GM12878 (cell line): ENCODE measurements around the gene TAB2. TPM values are rescaled to one million over a fixed set of nuclear protein-coding genes. Genes with fewer than 3 reads are reported as not detected.

Experiments
- ATAC-seq: fragments of 200-7000 bp; cut with Tn5 transposase; 3 replicates; pipeline ENCODE4 v1.9.1; 2020; ENCODE audit warnings: mild to moderate bottlenecking, moderate library complexity
- BruUV-seq: library from RNA; stranded (reverse); fragments of 400-500 nt; replicated peaks from 2 replicates; lab custom pipeline; 2021; lab: Mats Ljungman, UMichigan
- CTCF ChIA-PET: fragments of 300-600 bp; sonication (Branson Sonifier 250); formaldehyde crosslinking; extraction: SDS; loops from one replicate; lab custom pipeline; 2021; ENCODE audit warnings: inconsistent platforms; lab: Yijun Ruan, JAX
- POLR2A ChIA-PET: fragments of 350-600 bp; formaldehyde crosslinking; extraction: SDS; loops from one replicate; lab custom pipeline; 2021; ENCODE audit warnings: inconsistent platforms; lab: Charles Lee
- RAD21 ChIA-PET: fragments of 300-600 bp; sonication (Branson Sonifier 250); formaldehyde crosslinking; loops from one replicate; lab custom pipeline; 2023; ENCODE audit warnings: antibody characterized with exemption; ENCODE audit not compliant: unreplicated experiment; lab: Charles Lee
- SMC1A ChIA-PET: fragments of 300-600 bp; sonication (Branson Sonifier 250); formaldehyde crosslinking; loops from one replicate; lab custom pipeline; 2023; ENCODE audit not compliant: unreplicated experiment, uncharacterized antibody; lab: Charles Lee
- DNase-seq: peaks from one replicate; pipeline ENCODE4 v3.0.0-alpha.2; 2011; ENCODE audit warnings: low read depth, low spot score
- FAIRE-seq: peaks from 3 replicates; lab custom pipeline; 2011; peaks lifted over from hg19 to GRCh38; lab: Jason Lieb, UNC
- H2AFZ ChIP-seq: 2 replicates; pipeline ENCODE4 v1.6.0; 2011; ENCODE audit warnings: low read depth, low read length, control low read depth; ENCODE audit not compliant: control insufficient read depth
- H3K27ac ChIP-seq: 2 replicates; pipeline ENCODE4 v1.5.1; 2011; ENCODE audit warnings: control low read depth; ENCODE audit not compliant: control insufficient read depth, insufficient read depth
- H3K27me3 ChIP-seq, 2 experiments: replicated peaks in 1 of 2; 2 replicates each; pipeline versions ENCODE4 v1.6.0 to v1.6.1; 2011; ENCODE audit warnings: low read length in 1 of 2; ENCODE audit not compliant: control insufficient read depth in 2 of 2, insufficient read depth in 2 of 2
- H3K36me3 ChIP-seq, 2 experiments: 2 replicates each; pipeline ENCODE4 v1.5.1; 2011; ENCODE audit warnings: low read length in 1 of 2; ENCODE audit not compliant: control insufficient read depth in 2 of 2, insufficient read depth in 2 of 2
- H3K4me1 ChIP-seq: 2 replicates; pipeline ENCODE4 v1.6.1; 2011; ENCODE audit warnings: mild to moderate bottlenecking, low read length, moderate library complexity, mixed read lengths; ENCODE audit not compliant: control insufficient read depth, insufficient read depth
- H3K4me2 ChIP-seq: 2 replicates; pipeline ENCODE4 v1.6.0; 2011; ENCODE audit warnings: control low read depth; ENCODE audit not compliant: control insufficient read depth, insufficient read depth
- H3K4me3 ChIP-seq: fragments of 200-600 bp; sonication (generic); 2 replicates; pipeline ENCODE4 v1.5.1; 2016
- H3K79me2 ChIP-seq: 2 replicates; pipeline ENCODE4 v1.6.0; 2011; ENCODE audit warnings: low read length; ENCODE audit not compliant: control insufficient read depth, insufficient read depth
- H3K9ac ChIP-seq: 2 replicates; pipeline ENCODE4 v1.8.0; 2011; ENCODE audit warnings: low read length, control low read depth, mixed read lengths; ENCODE audit not compliant: control insufficient read depth, insufficient read depth
- H3K9me3 ChIP-seq: replicated peaks from 3 replicates; pipeline ENCODE4 v1.5.1; 2011; ENCODE audit warnings: mild to moderate bottlenecking, low read length; ENCODE audit not compliant: control insufficient read depth, insufficient read depth
- H4K20me1 ChIP-seq: 2 replicates; pipeline ENCODE4 v1.6.0; 2011; ENCODE audit not compliant: control insufficient read depth, insufficient read depth
- BACH1 ChIP-seq: fragments of 450-650 bp; IDR thresholded peaks from 2 replicates; pipeline ENCODE4 v1.6.1; 2017; ENCODE audit warnings: mild to moderate bottlenecking, borderline replicate concordance
- JUND ChIP-seq: IDR thresholded peaks from 2 replicates; pipeline ENCODE4 v1.6.1; 2012; ENCODE audit warnings: low read depth, mild to moderate bottlenecking, low read length, improper control_type of control experiment, moderate library complexity
- MEF2A ChIP-seq: IDR thresholded peaks from 2 replicates; pipeline ENCODE4 v1.6.1; 2011; ENCODE audit warnings: low read depth, mild to moderate bottlenecking, low read length, moderate library complexity; ENCODE audit not compliant: insufficient read depth
- TCF12 ChIP-seq: IDR thresholded peaks from 2 replicates; pipeline ENCODE4 v1.6.1; 2011; ENCODE audit warnings: low read depth, mild to moderate bottlenecking, low read length
- USF1 ChIP-seq: IDR thresholded peaks from 2 replicates; pipeline ENCODE4 v1.6.1; 2011; ENCODE audit warnings: borderline replicate concordance, low read depth, mild to moderate bottlenecking, moderate library complexity, mixed read lengths, low read length; ENCODE audit not compliant: insufficient read depth; ENCODE audit errors: extremely low read length
- WGBS: methylation state at CpG from one replicate; pipeline ENCODE4 v1.1.6; 2016; ENCODE audit warnings: low lambda C conversion rate; ENCODE audit not compliant: insufficient replicate concordance, insufficient coverage; ENCODE audit errors: missing lambda C conversion rate; 5-methylcytosine and 5-hydroxymethylcytosine counted together
- in situ Hi-C: fragments of 300-500 bp; cut with MboI; formaldehyde crosslinking; loops from 9 replicates; pipeline ENCODE4 v1.14.3; 2018; ENCODE audit warnings: mixed read lengths
- intact Hi-C: fragments of 100-400 bp; cut with micrococcal nuclease; formaldehyde crosslinking; loops from one replicate; pipeline ENCODE4 v1.14.2; 2022; ENCODE audit not compliant: unreplicated experiment
- polyA plus RNA-seq, 11 experiments: library from polyadenylated mRNA; depleted of rRNA in 4 of 11; unstranded in 6 of 11; stranded (reverse) in 5 of 11; fragments of >200 nt; fragmentation: Nextera tagmentation in 4 of 11; fragmentation: Illumina TruSeq in 1 of 11; extraction: Ambion mirVana in 4 of 11; extraction: Trizol in 1 of 11; gene quantifications; 1 replicate in 1 of 11; 2 replicates in 10 of 11; pipeline versions ENCODE4 v1.2.1 to v1.2.3, GENCODE V29; 2011 to 2016; ENCODE audit warnings: inconsistent platforms in 2 of 11, missing spikeins in 2 of 11, low read depth in 1 of 11
- total RNA-seq, 4 experiments: library from RNA; depleted of rRNA in 3 of 4; stranded (reverse); fragments of >200 nt in 3 of 4; fragmentation: Illumina TruSeq in 1 of 4; extraction: Trizol in 1 of 4; gene quantifications; 2 replicates each; pipeline versions ENCODE4 v1.2.1 to v1.2.3, GENCODE V29; 2013 to 2021
- TF ChIP-seq, protein P1 (sequence below): fragments of 450-650 bp; IDR thresholded peaks from 2 replicates; pipeline ENCODE4 v1.6.1; 2017; ENCODE audit warnings: borderline replicate concordance
- TF ChIP-seq, protein P2 (sequence below): fragments of 450-650 bp; IDR thresholded peaks from 2 replicates; pipeline ENCODE4 v1.6.1; 2017; ENCODE audit warnings: mild to moderate bottlenecking

TAB2 gene
- total and polyA plus RNA-seq, 10 of the 15 experiments (the other 5 are each of a cell fraction or from before 2014, with no cell fraction given): 8.9 to 66.3 (median 23.0) TPM

- intact Hi-C loops: no loop called here
- no peaks in the 10 kb centered on the region for H3K27me3 ChIP-seq
- CTCF ChIA-PET: interaction anchor here (0.7 kb wide), 1 partner anchor 230 kb away, joined by 3 read pairs; no protein-coding TSS in a partner anchor
Measured at GRCh38 chr6:149311766-149312165, 5.7 kb upstream of the TAB2 start.

More at GRCh38 chr6:149311766-149312165, 5.7 kb upstream of the TAB2 start:
- WGBS: 100% methylated on average over 1 of the region's 1 CpG
- in situ Hi-C loops: no loop called here
- TF ChIP-seq BACH1 (no peak), MEF2A (no peak), TCF12 (no peak), USF1 (no peak), JUND (no peak)
- TF ChIP-seq, protein P1, sequence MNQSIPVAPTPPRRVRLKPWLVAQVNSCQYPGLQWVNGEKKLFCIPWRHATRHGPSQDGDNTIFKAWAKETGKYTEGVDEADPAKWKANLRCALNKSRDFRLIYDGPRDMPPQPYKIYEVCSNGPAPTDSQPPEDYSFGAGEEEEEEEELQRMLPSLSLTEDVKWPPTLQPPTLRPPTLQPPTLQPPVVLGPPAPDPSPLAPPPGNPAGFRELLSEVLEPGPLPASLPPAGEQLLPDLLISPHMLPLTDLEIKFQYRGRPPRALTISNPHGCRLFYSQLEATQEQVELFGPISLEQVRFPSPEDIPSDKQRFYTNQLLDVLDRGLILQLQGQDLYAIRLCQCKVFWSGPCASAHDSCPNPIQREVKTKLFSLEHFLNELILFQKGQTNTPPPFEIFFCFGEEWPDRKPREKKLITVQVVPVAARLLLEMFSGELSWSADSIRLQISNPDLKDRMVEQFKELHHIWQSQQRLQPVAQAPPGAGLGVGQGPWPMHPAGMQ: no peak
- TF ChIP-seq, protein P2, sequence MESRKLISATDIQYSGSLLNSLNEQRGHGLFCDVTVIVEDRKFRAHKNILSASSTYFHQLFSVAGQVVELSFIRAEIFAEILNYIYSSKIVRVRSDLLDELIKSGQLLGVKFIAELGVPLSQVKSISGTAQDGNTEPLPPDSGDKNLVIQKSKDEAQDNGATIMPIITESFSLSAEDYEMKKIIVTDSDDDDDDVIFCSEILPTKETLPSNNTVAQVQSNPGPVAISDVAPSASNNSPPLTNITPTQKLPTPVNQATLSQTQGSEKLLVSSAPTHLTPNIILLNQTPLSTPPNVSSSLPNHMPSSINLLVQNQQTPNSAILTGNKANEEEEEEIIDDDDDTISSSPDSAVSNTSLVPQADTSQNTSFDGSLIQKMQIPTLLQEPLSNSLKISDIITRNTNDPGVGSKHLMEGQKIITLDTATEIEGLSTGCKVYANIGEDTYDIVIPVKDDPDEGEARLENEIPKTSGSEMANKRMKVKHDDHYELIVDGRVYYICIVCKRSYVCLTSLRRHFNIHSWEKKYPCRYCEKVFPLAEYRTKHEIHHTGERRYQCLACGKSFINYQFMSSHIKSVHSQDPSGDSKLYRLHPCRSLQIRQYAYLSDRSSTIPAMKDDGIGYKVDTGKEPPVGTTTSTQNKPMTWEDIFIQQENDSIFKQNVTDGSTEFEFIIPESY: no peak
- TF ChIP-seq, all 136 proteins: peak for 0
- no peaks in the 10 kb centered on the region for H4K20me1 ChIP-seq
- RAD21 ChIA-PET: no interaction called here
- H3K9me3 ChIP-seq: no peaks in the 10 kb centered on the region
- H3K4me2 ChIP-seq: no peak overlapping the region
- no TSS peak for BruUV-seq
- DNase-seq (no peak), FAIRE-seq (no peak), ATAC-seq (no peak)
- H3K27ac ChIP-seq: no peak overlapping the region
- H3K9ac ChIP-seq: no peak overlapping the region
- H3K79me2 ChIP-seq: peaks cover 6% of the 10 kb centered on the region
- H3K4me1 ChIP-seq: peaks cover 3% of the 10 kb centered on the region; the same call in 1 of the 2 replicates
- SMC1A ChIA-PET: interaction anchor here (1.0 to 1.2 kb wide), 2 partner anchors 81 to 156 kb away, joined by 3 read pairs; no protein-coding TSS in a partner anchor
- no peak overlapping the region for H3K4me3 ChIP-seq
- no peak overlapping the region for H2AFZ ChIP-seq
- no peaks in the 10 kb centered on the region for H3K36me3 ChIP-seq
- POLR2A ChIA-PET: no interaction called here
